Stomach smooth muscle (tissue), 2 donors: ENCODE measurements around the gene PXK.
"Not testable (repeated sequence)": the region's sequence is repeated elsewhere in the genome, so short reads cannot be mapped to it uniquely, and the experiment has no call there.

Experiments used
- H3K27ac ChIP-seq: one replicate; pipeline ENCODE4 v1.7.0; 2013; ENCODE audit warnings: mild to moderate bottlenecking, low read length, inconsistent platforms
- H3K27me3 ChIP-seq, 2 donors: one replicate each; pipeline ENCODE4 v1.7.0; 2013; ENCODE audit warnings: low read length in 2 of 2; ENCODE audit not compliant: insufficient read depth in 2 of 2, control insufficient read depth in 1 of 2
- H3K36me3 ChIP-seq, 2 donors: one replicate each; pipeline ENCODE4 v1.7.0; 2013; ENCODE audit warnings: low read length in 2 of 2; ENCODE audit not compliant: control insufficient read depth in 2 of 2, insufficient read depth in 2 of 2
- H3K4me1 ChIP-seq: one replicate; pipeline ENCODE4 v1.7.0; 2013; ENCODE audit warnings: low read length; ENCODE audit not compliant: control insufficient read depth, insufficient read depth
- H3K4me3 ChIP-seq, 2 donors: one replicate each; pipeline ENCODE4 v1.7.0; 2013; ENCODE audit warnings: low read length in 2 of 2
- H3K9ac ChIP-seq, 2 donors: one replicate each; pipeline ENCODE4 v1.7.0; 2013; ENCODE audit warnings: low read length in 2 of 2, mild to moderate bottlenecking in 1 of 2
- H3K9me3 ChIP-seq, 2 donors: one replicate each; pipeline ENCODE4 v1.7.0; 2013; ENCODE audit warnings: low read length in 2 of 2; ENCODE audit not compliant: control insufficient read depth in 2 of 2
- donor health status: healthy.
- donor health status: Pancreatic carcinoma.

PXK gene

GRCh38 chr3:58334506-58334884 lies 1.8 kb downstream of the PXK start:
- no peaks in the 10 kb centered on the region for H3K27me3 ChIP-seq
- peaks cover 0 to 2% of the 10 kb centered on the region in 2 donors for H3K36me3 ChIP-seq
- H3K27ac ChIP-seq = peak overlapping the region; percentile 18
- H3K4me3 ChIP-seq = peak overlapping the region; percentile 56 to 88
- peaks cover 16% of the 10 kb centered on the region for H3K4me1 ChIP-seq
- peak overlapping the region in 1 of 2 donors; percentile 73 for H3K9ac ChIP-seq
- H3K9me3 ChIP-seq = no peaks in the 10 kb centered on the region

- Histone ChIP-seq H3K9ac (peak overlapping the region in 1 of 2 donors; percentile 46), H3K27ac (no peak overlapping the region), H3K4me3 (peak overlapping the region in 1 of 2 donors; percentile 54), H3K36me3 (peaks cover 0 to 3% of the 10 kb centered on the region in 2 donors), H3K27me3 (no peaks in the 10 kb centered on the region), H3K9me3 (no peaks in the 10 kb centered on the region), H3K4me1 (peaks cover 16% of the 10 kb centered on the region)
These were observed 2.9 kb downstream of the PXK start for GRCh38 chr3:58335652-58335947.

- Histone ChIP-seq H3K4me1 (peaks cover 18% of the 10 kb centered on the region), H3K9ac (no peak overlapping the region), H3K9me3 (no peaks in the 10 kb centered on the region), H3K27ac (no peak overlapping the region), H3K4me3 (no peak overlapping the region), H3K36me3 (peaks cover 0 to 3% of the 10 kb centered on the region in 2 donors), H3K27me3 (no peaks in the 10 kb centered on the region)
These were observed 3.6 kb downstream of the PXK start for GRCh38 chr3:58336135-58336882.

DNA sequence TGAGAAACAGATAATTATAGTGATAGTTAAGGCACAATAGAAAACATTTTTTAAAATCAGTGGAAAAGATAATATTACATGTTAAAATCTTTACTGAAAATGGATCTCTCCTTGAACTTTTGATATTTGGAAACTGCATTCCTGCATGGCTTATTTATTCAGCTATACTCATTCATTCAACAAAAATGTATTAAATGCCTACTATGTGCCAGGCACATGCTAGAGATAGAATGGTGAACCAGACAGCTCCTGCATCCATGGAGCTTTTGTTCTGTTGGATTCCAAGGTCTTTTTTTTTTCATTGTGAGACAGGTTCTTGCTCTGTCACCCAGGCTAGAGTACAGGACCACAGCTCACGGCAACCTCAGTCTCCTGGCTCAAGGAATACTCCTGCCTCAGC lies 4.5 kb downstream of the PXK start:
- H3K27ac ChIP-seq = no peak overlapping the region
- H3K4me1 ChIP-seq = peaks cover 16% of the 10 kb centered on the region
- no peaks in the 10 kb centered on the region for H3K27me3 ChIP-seq
- peaks cover 0 to 3% of the 10 kb centered on the region in 2 donors for H3K36me3 ChIP-seq
- H3K4me3 ChIP-seq = no peak overlapping the region
- no peaks in the 10 kb centered on the region for H3K9me3 ChIP-seq
- no peak overlapping the region for H3K9ac ChIP-seq

DNA sequence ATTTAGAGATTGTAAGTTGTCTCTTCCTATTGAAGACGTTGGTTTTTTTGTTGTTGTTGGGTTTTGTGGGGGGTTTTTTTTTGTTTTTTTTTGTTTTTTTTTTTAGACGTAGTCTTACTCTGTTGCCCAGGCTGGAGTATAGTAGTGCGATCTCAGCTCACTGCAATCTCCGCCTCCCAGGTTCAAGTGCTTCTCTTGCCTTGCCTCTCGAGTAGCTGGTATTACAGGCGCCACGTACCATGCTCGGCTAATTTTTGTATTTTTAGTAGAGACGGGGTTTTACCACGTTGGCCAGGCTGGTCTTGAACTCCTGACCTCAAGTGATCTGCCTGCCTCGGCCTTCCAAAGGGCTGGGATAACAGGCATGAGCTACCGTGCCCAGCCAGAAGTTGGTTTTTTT lies 6.5 kb downstream of the PXK start:
- not testable (repeated sequence) for H3K27ac ChIP-seq, H3K9ac ChIP-seq, H3K27me3 ChIP-seq, H3K4me3 ChIP-seq, H3K9me3 ChIP-seq, H3K36me3 ChIP-seq
- peaks cover 10% of the 10 kb centered on the region for H3K4me1 ChIP-seq

- H3K27me3 ChIP-seq = no peaks in the 10 kb centered on the region
- H3K27ac ChIP-seq = no peak overlapping the region
- H3K4me1 ChIP-seq = peaks cover 4% of the 10 kb centered on the region
- H3K9me3 ChIP-seq = no peaks in the 10 kb centered on the region
- no peak overlapping the region for H3K4me3 ChIP-seq
- peaks cover 0 to 3% of the 10 kb centered on the region in 2 donors for H3K36me3 ChIP-seq
- no peak overlapping the region for H3K9ac ChIP-seq
These were observed 8.0 kb downstream of the PXK start for GRCh38 chr3:58340594-58341244.

DNA sequence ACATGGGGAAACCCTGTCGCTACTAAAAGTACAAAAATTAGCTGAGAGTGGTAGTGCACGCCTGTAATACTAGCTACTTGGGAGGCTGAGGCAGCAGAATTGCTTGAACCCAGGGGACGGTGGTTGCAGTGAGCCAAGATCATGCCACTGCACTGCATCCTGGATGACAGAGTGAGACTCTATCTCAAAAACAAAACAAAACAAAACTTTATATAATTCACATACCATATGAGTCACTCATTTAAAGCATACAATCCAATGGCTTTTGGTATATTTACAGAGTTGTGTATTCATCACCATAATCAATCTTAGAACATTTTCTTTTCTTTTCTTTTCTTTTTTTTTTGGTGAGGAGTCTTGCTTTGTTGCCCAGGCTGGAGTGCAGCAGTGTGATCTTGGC lies 8.7 kb downstream of the PXK start:
- Histone ChIP-seq H3K27me3 (no peaks in the 10 kb centered on the region), H3K4me1 (peaks cover 4% of the 10 kb centered on the region), H3K4me3 (no peak overlapping the region), H3K9me3 (no peaks in the 10 kb centered on the region), H3K9ac (no peak overlapping the region), H3K36me3 (peaks cover 0 to 3% of the 10 kb centered on the region in 2 donors), H3K27ac (no peak overlapping the region)

DNA sequence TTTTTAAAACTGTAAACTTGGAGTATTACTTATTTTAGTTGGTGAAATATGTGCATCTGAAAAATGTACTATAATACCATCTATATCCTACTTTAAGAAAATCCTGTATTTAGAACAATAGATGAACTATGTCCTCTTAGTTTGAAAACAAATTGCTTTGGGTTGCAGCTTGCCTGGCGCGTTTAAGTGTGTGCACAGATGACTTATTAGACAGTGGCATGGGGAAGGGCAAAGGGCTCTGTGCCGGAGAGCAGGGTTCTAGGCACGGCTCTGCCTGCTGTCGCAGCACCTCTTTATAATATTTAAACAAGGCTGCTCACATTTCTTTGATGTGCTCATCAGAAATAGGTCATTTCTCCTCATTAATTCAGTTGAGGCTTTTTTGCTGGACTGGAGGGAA lies 10.0 kb downstream of the PXK start:
- peaks cover 4% of the 10 kb centered on the region for H3K4me1 ChIP-seq
- H3K36me3 ChIP-seq = peaks cover 0 to 2% of the 10 kb centered on the region in 2 donors
- no peak overlapping the region for H3K4me3 ChIP-seq
- H3K27me3 ChIP-seq = no peaks in the 10 kb centered on the region
- no peak overlapping the region for H3K9ac ChIP-seq
- H3K9me3 ChIP-seq = no peaks in the 10 kb centered on the region
- H3K27ac ChIP-seq = no peak overlapping the region

GRCh38 chr3:58345457-58345856 lies 12.8 kb downstream of the PXK start:
- no peak overlapping the region for H3K4me3 ChIP-seq
- H3K9me3 ChIP-seq = no peaks in the 10 kb centered on the region
- H3K27me3 ChIP-seq = no peaks in the 10 kb centered on the region
- no peak overlapping the region for H3K9ac ChIP-seq
- H3K4me1 ChIP-seq = peaks cover 4% of the 10 kb centered on the region
- no peaks in the 10 kb centered on the region for H3K36me3 ChIP-seq
- H3K27ac ChIP-seq = no peak overlapping the region

- no peaks in the 10 kb centered on the region for H3K9me3 ChIP-seq
- no peaks in the 10 kb centered on the region for H3K36me3 ChIP-seq
- no peak overlapping the region for H3K27ac ChIP-seq
- H3K4me1 ChIP-seq = peaks cover 1% of the 10 kb centered on the region
- no peaks in the 10 kb centered on the region for H3K27me3 ChIP-seq
- no peak overlapping the region for H3K9ac ChIP-seq
- no peak overlapping the region for H3K4me3 ChIP-seq
These were observed 13.7 kb downstream of the PXK start for GRCh38 chr3:58346368-58346767.

DNA sequence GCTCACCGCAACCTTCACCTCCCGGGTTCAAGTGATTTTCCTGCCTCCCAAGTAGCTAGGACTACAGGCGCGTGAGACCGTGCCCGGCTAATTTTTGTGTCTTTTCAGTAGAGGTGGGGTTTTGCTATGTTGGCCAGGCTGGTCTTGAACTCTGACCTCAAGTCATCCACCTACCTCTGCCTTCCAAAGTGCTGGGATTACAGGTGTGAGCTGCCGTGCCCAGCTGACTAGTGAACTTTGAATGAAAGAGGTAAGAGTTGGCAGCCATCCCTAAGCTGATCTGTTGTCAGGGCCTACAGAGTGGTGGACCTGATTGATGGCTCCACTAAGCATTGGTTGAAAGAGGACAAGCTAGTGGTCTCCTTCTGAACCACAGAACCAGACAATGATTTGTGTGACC lies 15.3 kb downstream of the PXK start:
- no peaks in the 10 kb centered on the region for H3K36me3 ChIP-seq
- H3K27ac ChIP-seq = no peak overlapping the region
- H3K9ac ChIP-seq = no peak overlapping the region
- no peaks in the 10 kb centered on the region for H3K4me1 ChIP-seq
- no peaks in the 10 kb centered on the region for H3K9me3 ChIP-seq
- H3K4me3 ChIP-seq = no peak overlapping the region
- H3K27me3 ChIP-seq = no peaks in the 10 kb centered on the region
